Neuronal stem cell (in vitro differentiated cells): ENCODE measurements around the gene FYN.

Experiments
- DNase-seq: peaks from one replicate; pipeline ENCODE4 v3.0.0-alpha.2; 2013; ENCODE audit warnings: low spot score
- H2AFZ ChIP-seq: one replicate; pipeline ENCODE4 v1.6.1; 2013; ENCODE audit warnings: mild to moderate bottlenecking, low read length, inconsistent platforms
- H2AK5ac ChIP-seq: 2 replicates; pipeline ENCODE4 v1.6.1; 2013; ENCODE audit warnings: low read depth, mild to moderate bottlenecking, inconsistent platforms, low read length, moderate library complexity, mixed read lengths
- H2BK120ac ChIP-seq: 2 replicates; pipeline ENCODE4 v1.6.1; 2013; ENCODE audit warnings: low read depth, mild to moderate bottlenecking, inconsistent platforms, low read length, moderate library complexity, mixed read lengths
- H2BK12ac ChIP-seq: one replicate; pipeline ENCODE4 v1.6.1; 2013; ENCODE audit warnings: low read length, inconsistent platforms
- H2BK15ac ChIP-seq: 2 replicates; pipeline ENCODE4 v1.6.1; 2013; ENCODE audit warnings: mild to moderate bottlenecking, low read length, inconsistent platforms, mixed read lengths
- H2BK5ac ChIP-seq: one replicate; pipeline ENCODE4 v1.6.1; 2013; ENCODE audit warnings: inconsistent platforms, mild to moderate bottlenecking, low read length, moderate library complexity
- H3K14ac ChIP-seq: one replicate; pipeline ENCODE4 v1.6.1; 2013; ENCODE audit warnings: low read length, inconsistent platforms
- H3K18ac ChIP-seq: 2 replicates; pipeline ENCODE4 v1.6.1; 2013; ENCODE audit warnings: low read length, inconsistent platforms
- H3K23ac ChIP-seq: 2 replicates; pipeline ENCODE4 v1.6.1; 2013; ENCODE audit warnings: low read depth, mild to moderate bottlenecking, mixed read lengths, low read length, inconsistent platforms; ENCODE audit not compliant: poor library complexity
- H3K27ac ChIP-seq: replicated peaks from 3 replicates; pipeline ENCODE4 v1.5.1; 2013; ENCODE audit warnings: low read length, inconsistent platforms
- H3K27me3 ChIP-seq, 3 experiments: 2 replicates each; pipeline ENCODE4 v1.6.1; 2013; ENCODE audit warnings: low read length in 3 of 3, mild to moderate bottlenecking in 2 of 3, inconsistent platforms in 1 of 3, low read depth in 1 of 3, mixed read lengths in 1 of 3, moderate library complexity in 1 of 3; ENCODE audit not compliant: control insufficient read depth in 3 of 3, insufficient read depth in 3 of 3
- H3K36me3 ChIP-seq, 2 donors: replicated peaks in 1 of 2; 2 replicates each; pipeline ENCODE4 v1.6.1; 2013; ENCODE audit warnings: low read length in 2 of 2; ENCODE audit not compliant: control insufficient read depth in 2 of 2, insufficient read depth in 2 of 2
- H3K4ac ChIP-seq: 2 replicates; pipeline ENCODE4 v1.6.1; 2013; ENCODE audit warnings: inconsistent platforms, mild to moderate bottlenecking, low read length, moderate library complexity
- H3K4me1 ChIP-seq, 2 donors: 1 replicate in 1 of 2; 2 replicates in 1 of 2; pipeline ENCODE4 v1.6.1; 2013; ENCODE audit warnings: low read length in 2 of 2, low read depth in 1 of 2; ENCODE audit not compliant: control insufficient read depth in 2 of 2, insufficient read depth in 1 of 2
- H3K4me2 ChIP-seq: one replicate; pipeline ENCODE4 v1.6.1; 2013; ENCODE audit warnings: mild to moderate bottlenecking, low read length, inconsistent platforms; ENCODE audit not compliant: insufficient read depth, poor library complexity, severe bottlenecking
- H3K4me3 ChIP-seq, 2 donors: 2 replicates each; pipeline ENCODE4 v1.5.1; 2013; ENCODE audit warnings: low read length in 2 of 2, mild to moderate bottlenecking in 2 of 2, inconsistent platforms in 1 of 2, moderate library complexity in 1 of 2
- H3K79me1 ChIP-seq: one replicate; pipeline ENCODE4 v1.6.1; 2013; ENCODE audit warnings: low read depth, mild to moderate bottlenecking, inconsistent platforms, low read length, moderate library complexity
- H3K9ac ChIP-seq: one replicate; pipeline ENCODE4 v1.6.1; 2013; ENCODE audit warnings: mild to moderate bottlenecking, low read depth, low read length, inconsistent platforms; ENCODE audit not compliant: poor library complexity
- H3K9me3 ChIP-seq, 2 donors: replicated peaks in 1 of 2; 2 replicates each; pipeline versions ENCODE3 to v1.6.1; 2013; ENCODE audit warnings: low read length in 2 of 2, mild to moderate bottlenecking in 2 of 2, inconsistent platforms in 1 of 2, low read depth in 1 of 2, mixed read lengths in 1 of 2, moderate library complexity in 1 of 2; ENCODE audit not compliant: control insufficient read depth in 2 of 2, insufficient read depth in 1 of 2
- H4K8ac ChIP-seq: one replicate; pipeline ENCODE4 v1.6.1; 2013; ENCODE audit warnings: low read depth, mild to moderate bottlenecking, inconsistent platforms, low read length, moderate library complexity
- H4K91ac ChIP-seq: one replicate; pipeline ENCODE4 v1.6.1; 2013; ENCODE audit warnings: low read length, low read depth, mild to moderate bottlenecking, inconsistent platforms; ENCODE audit not compliant: poor library complexity
- WGBS, 2 donors: extraction: QIAGEN DNeasy Blood & Tissue Kit; methylation state at CpG; one replicate each; pipeline ENCODE4 v1.1.7; 2013; ENCODE audit warnings: missing lambda C conversion rate in 2 of 2, mixed read lengths in 1 of 2; ENCODE audit not compliant: insufficient read length in 2 of 2, insufficient replicate concordance in 1 of 2; ENCODE audit errors: extremely low coverage in 2 of 2; 5-methylcytosine and 5-hydroxymethylcytosine counted together

The FYN gene

DNA sequence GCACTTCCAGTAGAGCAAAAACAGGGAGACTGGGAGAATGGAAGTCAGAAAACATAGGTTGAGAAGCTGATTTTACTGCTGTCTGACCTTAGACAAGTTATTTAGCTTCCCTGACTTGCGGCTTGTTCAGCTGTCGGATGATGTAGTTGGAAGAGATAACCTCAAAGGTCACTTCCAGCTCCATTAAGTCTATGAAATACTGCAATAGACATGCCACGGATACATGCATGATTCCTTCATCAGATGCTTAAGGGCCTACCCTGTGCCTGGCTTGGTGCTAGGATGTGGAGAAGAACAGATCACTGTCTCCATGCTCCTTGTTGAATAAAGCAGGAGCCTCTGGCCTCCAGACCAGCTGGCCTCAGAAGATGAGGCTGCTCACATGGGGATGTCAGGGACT, 43.7 kb downstream of the FYN start:
- H3K36me3 ChIP-seq = peaks cover 2 to 94% of the 10 kb centered on the region in 2 donors
- H3K27me3 ChIP-seq = no peaks in the 10 kb centered on the region
- H3K18ac ChIP-seq = no peak overlapping the region
- no peak overlapping the region for H3K9ac ChIP-seq
- H2BK12ac ChIP-seq = no peak overlapping the region
- H3K79me1 ChIP-seq = peaks cover 8% of the 10 kb centered on the region
- no peak overlapping the region for H2AFZ ChIP-seq
- WGBS, 2 donors = no CpG with 5 or more reads among the region's 3 CpGs
- H3K14ac ChIP-seq = no peak overlapping the region
- no peak overlapping the region for H4K91ac ChIP-seq
- no peak overlapping the region for H2BK15ac ChIP-seq
- no peak overlapping the region for H3K4me3 ChIP-seq
- no peak overlapping the region for H2BK5ac ChIP-seq
- no peak overlapping the region for H4K8ac ChIP-seq
- no peak overlapping the region for H3K23ac ChIP-seq
- peaks cover 0 to 2% of the 10 kb centered on the region in 2 donors for H3K4me1 ChIP-seq
- H3K9me3 ChIP-seq = peaks cover 2 to 15% of the 10 kb centered on the region in 2 donors
- no peak overlapping the region for H2AK5ac ChIP-seq
- no peak for DNase-seq
- H3K4ac ChIP-seq = no peak overlapping the region
- no peak overlapping the region for H3K27ac ChIP-seq
- H3K4me2 ChIP-seq = no peak overlapping the region
- no peak overlapping the region for H2BK120ac ChIP-seq

GRCh38 chr6:111828809-111829208, 44.4 kb downstream of the FYN start:
- no CpG with 5 or more reads among the region's 2 CpGs for WGBS, 2 donors

GRCh38 chr6:111825439-111826086, 47.7 kb downstream of the FYN start:
- no peak for DNase-seq
- peaks cover 3 to 64% of the 10 kb centered on the region in 2 donors for H3K36me3 ChIP-seq
- H3K79me1 ChIP-seq = peaks cover 6% of the 10 kb centered on the region
- H3K4ac ChIP-seq = no peak overlapping the region
- WGBS, 2 donors = no CpG with 5 or more reads among the region's 4 CpGs
- no peak overlapping the region for H3K27ac ChIP-seq
- H3K9ac ChIP-seq = no peak overlapping the region
- no peak overlapping the region for H3K4me2 ChIP-seq
- no peak overlapping the region for H2BK120ac ChIP-seq
- H3K4me1 ChIP-seq = peaks cover 0 to 2% of the 10 kb centered on the region in 2 donors
- H3K27me3 ChIP-seq = no peaks in the 10 kb centered on the region
- no peak overlapping the region for H3K4me3 ChIP-seq
- no peak overlapping the region for H2BK5ac ChIP-seq
- H3K18ac ChIP-seq = no peak overlapping the region
- no peak overlapping the region for H2BK12ac ChIP-seq
- peaks cover 2 to 7% of the 10 kb centered on the region in 2 donors for H3K9me3 ChIP-seq
- no peak overlapping the region for H2AK5ac ChIP-seq
- no peak overlapping the region for H4K8ac ChIP-seq
- H3K23ac ChIP-seq = no peak overlapping the region
- no peak overlapping the region for H2AFZ ChIP-seq
- no peak overlapping the region for H2BK15ac ChIP-seq
- no peak overlapping the region for H4K91ac ChIP-seq
- no peak overlapping the region for H3K14ac ChIP-seq

More at GRCh38 chr6:111828809-111829208, 44.4 kb downstream of the FYN start:
- Histone ChIP-seq H3K14ac (no peak overlapping the region), H2BK12ac (no peak overlapping the region), H3K9ac (no peak overlapping the region), H3K27ac (no peak overlapping the region), H3K36me3 (peaks cover 0 to 86% of the 10 kb centered on the region in 2 donors), H2BK120ac (no peak overlapping the region), H3K4me3 (no peak overlapping the region), H4K91ac (no peak overlapping the region), H3K4me1 (peaks cover 0 to 2% of the 10 kb centered on the region in 2 donors), H3K79me1 (peaks cover 3% of the 10 kb centered on the region), H3K27me3 (no peaks in the 10 kb centered on the region), H2BK5ac (no peak overlapping the region), H3K4me2 (no peak overlapping the region), H4K8ac (no peak overlapping the region), H3K9me3 (peaks cover 0 to 8% of the 10 kb centered on the region in 2 donors), H3K18ac (no peak overlapping the region), H3K4ac (no peak overlapping the region), H2BK15ac (no peak overlapping the region), H2AK5ac (no peak overlapping the region), H3K23ac (no peak overlapping the region), H2AFZ (no peak overlapping the region)
- DNase-seq = no peak

DNA sequence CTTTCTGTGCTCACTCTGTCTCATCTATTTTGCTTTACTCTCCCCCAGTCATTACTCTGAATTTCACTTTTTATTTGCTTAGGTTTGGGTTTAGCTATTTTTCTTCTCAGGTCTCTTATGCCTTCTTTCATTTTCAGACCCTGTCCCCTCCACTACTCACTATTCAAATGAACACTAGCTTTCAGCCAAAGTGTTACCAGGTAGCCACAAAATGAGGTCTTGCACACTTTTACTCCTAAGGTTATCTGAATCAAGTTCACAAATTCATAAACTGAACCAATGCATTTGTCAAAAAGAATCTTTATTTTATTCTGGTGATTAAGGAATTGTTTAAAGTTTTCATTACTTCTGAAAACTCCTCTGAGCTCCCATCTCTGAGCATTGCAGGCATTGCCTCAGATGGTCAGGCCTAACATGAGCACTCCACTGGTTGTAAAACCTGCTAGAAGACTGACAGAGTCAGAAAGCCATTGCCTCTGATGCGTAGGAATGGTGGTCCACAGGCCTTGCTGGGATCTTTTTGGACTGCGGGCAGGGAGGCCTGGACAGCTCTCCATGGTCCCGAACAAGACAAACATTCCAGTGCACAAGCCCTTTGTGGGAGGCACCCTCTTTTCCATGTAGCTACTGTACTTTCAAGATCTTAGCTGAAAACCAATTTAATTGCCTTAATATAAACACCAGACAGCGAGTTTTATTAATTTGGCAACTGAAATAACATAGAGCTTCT, 48.5 kb downstream of the FYN start:
- H2BK15ac ChIP-seq = no peak overlapping the region
- H3K23ac ChIP-seq = no peak overlapping the region
- peaks cover 3 to 62% of the 10 kb centered on the region in 2 donors for H3K36me3 ChIP-seq
- H4K91ac ChIP-seq = no peak overlapping the region
- no peak overlapping the region for H2BK120ac ChIP-seq
- H3K4ac ChIP-seq = no peak overlapping the region
- H2AFZ ChIP-seq = no peak overlapping the region
- H3K14ac ChIP-seq = no peak overlapping the region
- no peak overlapping the region for H2BK5ac ChIP-seq
- H3K27me3 ChIP-seq = no peaks in the 10 kb centered on the region
- no CpG with 5 or more reads among the region's 4 CpGs for WGBS, 2 donors
- no peak overlapping the region for H3K27ac ChIP-seq
- H3K4me2 ChIP-seq = no peak overlapping the region
- H3K4me1 ChIP-seq = peaks cover 0 to 2% of the 10 kb centered on the region in 2 donors
- no peak overlapping the region for H2AK5ac ChIP-seq
- H3K9ac ChIP-seq = no peak overlapping the region
- H3K79me1 ChIP-seq = peaks cover 6% of the 10 kb centered on the region
- no peak overlapping the region for H4K8ac ChIP-seq
- no peak for DNase-seq
- H2BK12ac ChIP-seq = no peak overlapping the region
- H3K18ac ChIP-seq = no peak overlapping the region
- H3K4me3 ChIP-seq = no peak overlapping the region
- H3K9me3 ChIP-seq = peaks cover 2 to 13% of the 10 kb centered on the region in 2 donors
